NOMO-1 (cell line): ENCODE results near the gene ATG9B.
A peak's percentile ranks its signal among the peaks of the same experiment; 100 is the strongest.

Experiments used
- DNase-seq, 2 experiments: peaks; one replicate each; lab custom pipeline; 2025; ENCODE audit not compliant: unreplicated experiment in 2 of 2; lab: John Stamatoyannopoulos, UW

Gene ATG9B

GRCh38 chr7:151024435-151025056, at the start of gene ATG9B:
TSS of gene ATG9B (minus strand) at chr7:151024494. CDS start at chr7:151024423, 71 bp downstream.
- no peak for DNase-seq

GRCh38 chr7:151073990-151074389, 49.7 kb upstream of the ATG9B start:
- no peak for DNase-seq

- no peak for DNase-seq
Observed at GRCh38 chr7:151071032-151071866, 47.0 kb upstream of the ATG9B start.

GRCh38 chr7:151070574-151070960, 46.3 kb upstream of the ATG9B start:
- DNase-seq: no peak

- DNase-seq: no peak
Observed at GRCh38 chr7:151069841-151070573, 45.7 kb upstream of the ATG9B start.

- no peak for DNase-seq
Observed at GRCh38 chr7:151068069-151068773, 43.9 kb upstream of the ATG9B start.

GRCh38 chr7:151066273-151066974, 42.1 kb upstream of the ATG9B start:
- DNase-seq: no peak

- no peak for DNase-seq
Observed at GRCh38 chr7:151065516-151065915, 41.2 kb upstream of the ATG9B start.

GRCh38 chr7:151064993-151065392, 40.7 kb upstream of the ATG9B start:
- DNase-seq: no peak

GRCh38 chr7:151064454-151064853, 40.2 kb upstream of the ATG9B start:
- no peak for DNase-seq

GRCh38 chr7:151063212-151063561, 38.9 kb upstream of the ATG9B start:
- no peak for DNase-seq

GRCh38 chr7:151062399-151063211, 38.3 kb upstream of the ATG9B start:
- no peak for DNase-seq

- DNase-seq: no peak
Observed at GRCh38 chr7:151062111-151062398, 37.8 kb upstream of the ATG9B start.

- no peak for DNase-seq
Observed at GRCh38 chr7:151061213-151062110, 37.2 kb upstream of the ATG9B start.

- DNase-seq: no peak
Observed at GRCh38 chr7:151060416-151061212, 36.3 kb upstream of the ATG9B start.

GRCh38 chr7:151060113-151060415, 35.8 kb upstream of the ATG9B start:
- no peak for DNase-seq

GRCh38 chr7:151059367-151060112, 35.2 kb upstream of the ATG9B start, which contains the start of gene SLC4A2:
TSS of gene SLC4A2 (plus strand) at chr7:151059589. CDS start at chr7:151061988, 2,399 bp downstream.
- DNase-seq: peak; percentile 18 to 37
